DMS79 treated with DMSO at 0.1 percent for 48 hours (cell line): Measurements from ENCODE around the gene DNAH1.

Experiments used
- DNase-seq: peaks from one replicate; lab custom pipeline; 2025; lab: John Stamatoyannopoulos, UW

DNAH1 gene

DNA sequence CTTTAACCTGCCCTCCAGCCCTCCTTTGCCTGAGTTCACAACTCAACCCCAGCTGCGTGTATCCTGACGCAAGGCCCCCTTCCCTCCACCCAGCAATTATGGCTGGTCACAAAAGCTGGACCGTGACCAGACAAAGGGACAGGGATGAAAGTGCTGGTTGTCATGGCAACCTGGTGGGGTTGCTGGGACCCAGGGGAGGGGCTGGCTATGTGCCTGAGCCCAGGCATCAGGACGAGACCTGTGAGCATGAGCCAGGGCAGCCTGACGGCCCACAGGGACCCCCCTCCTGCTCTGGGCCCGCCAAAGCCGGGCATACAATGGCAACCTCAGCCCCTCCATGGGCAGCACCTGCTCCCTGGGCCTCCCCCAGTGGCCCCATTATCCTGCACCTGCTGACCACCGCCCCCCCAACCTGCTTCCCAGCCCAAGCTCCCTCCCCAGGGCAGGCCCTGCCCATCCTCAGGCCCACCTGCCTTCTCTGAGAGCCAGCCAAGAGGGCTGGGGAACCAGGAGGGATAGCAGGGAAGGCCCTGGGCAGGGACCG, 4.5 kb upstream of the DNAH1 start:
- DNase-seq, result no peak

DNA sequence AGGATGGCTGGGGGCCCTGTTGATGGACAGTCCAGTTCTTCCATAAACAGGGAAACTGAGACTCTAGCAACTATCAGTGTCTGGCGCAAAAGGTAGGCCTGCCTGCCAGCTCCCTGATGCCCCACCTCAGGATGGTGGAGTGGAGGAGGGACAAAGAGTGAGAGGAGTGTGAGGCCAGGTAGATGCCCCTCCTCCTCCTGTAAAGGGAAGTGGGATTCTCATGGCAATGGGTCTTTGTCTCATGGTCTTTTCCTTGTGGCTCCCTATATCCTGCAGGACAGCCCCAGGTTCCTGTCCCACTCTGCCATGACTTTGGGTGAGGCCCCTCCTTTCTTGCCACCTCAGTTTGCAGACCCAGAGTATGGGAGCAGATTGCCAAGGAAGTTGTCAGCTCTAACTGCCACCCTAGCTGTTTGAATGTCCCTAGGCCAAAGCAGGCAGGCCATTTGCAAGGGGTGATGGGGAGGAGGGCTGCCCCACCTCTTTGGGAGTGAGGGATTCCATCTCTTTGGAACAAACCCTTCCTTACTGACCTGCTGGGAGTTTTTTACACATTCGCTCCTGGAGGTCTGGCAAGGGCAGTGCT, 2.8 kb upstream of the DNAH1 start:
- no peak for DNase-seq

- DNase-seq, result no peak
These were observed 2.3 kb upstream of the DNAH1 start for GRCh38 chr3:52313774-52314188.

- no peak for DNase-seq
These were observed 1.6 kb upstream of the DNAH1 start for GRCh38 chr3:52314489-52314888.

DNA sequence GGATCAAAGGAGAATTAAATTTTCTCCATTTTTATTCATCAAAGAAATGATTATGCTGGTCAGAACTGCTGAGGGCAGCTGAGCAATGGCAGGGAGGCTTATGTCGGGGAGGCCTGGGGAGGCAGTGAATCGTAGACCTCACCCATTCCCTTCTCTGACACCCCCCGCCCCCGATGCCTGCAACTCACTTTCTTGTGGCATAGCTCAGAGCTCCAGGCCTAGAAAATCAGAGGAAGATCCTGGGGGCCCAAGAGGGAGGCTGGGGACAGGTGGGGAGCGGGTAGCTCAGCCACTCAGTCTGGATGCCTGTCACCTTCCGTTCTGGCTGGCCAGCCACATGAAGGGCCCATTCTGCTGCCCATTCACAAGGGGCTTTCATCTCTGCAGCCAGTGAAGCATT, 1.1 kb upstream of the DNAH1 start:
- no peak for DNase-seq

DNA sequence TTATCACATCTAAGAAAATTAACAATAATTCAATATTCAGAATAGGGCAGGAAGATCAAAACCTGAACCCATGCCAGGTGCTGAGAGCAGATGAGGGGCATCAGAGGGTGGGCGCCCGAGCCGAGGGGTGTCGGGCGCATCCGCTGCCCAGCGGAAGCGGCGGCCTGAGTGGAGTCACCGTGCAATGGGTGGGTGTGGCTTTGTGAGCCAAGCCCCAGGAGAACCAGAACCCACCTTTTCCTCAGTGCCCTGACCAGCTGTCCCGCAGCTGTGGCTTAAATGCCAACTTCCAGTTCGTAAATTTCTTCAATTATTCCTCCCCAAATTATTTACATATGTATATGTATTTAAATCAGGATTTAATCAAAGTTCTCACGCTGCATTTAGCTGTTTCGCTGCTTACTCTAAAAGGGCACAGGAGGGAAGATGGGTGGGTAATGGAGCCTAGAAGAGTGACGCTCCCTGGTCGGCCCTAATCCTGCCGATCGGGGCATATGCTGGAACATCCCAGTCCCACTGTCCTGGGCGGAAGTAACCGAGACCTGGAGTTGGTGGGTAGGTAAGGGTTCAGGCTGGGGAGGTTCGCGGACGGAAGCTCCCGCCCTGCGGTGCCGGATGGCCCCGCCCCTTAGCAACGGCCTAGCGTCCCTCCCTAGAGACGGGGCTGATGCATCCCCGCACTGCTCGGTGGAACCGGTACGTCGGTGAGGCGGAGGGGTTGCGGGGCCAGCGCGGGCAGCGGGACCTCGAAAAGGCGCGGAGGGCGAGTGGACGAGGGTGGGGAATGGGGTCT, 1.3 kb downstream of the DNAH1 start:
- DNase-seq, result peak; percentile 17

- no peak for DNase-seq
These were observed 2.2 kb downstream of the DNAH1 start for GRCh38 chr3:52318186-52318816.

GRCh38 chr3:52319921-52320595, 3.9 kb downstream of the DNAH1 start:
- DNase-seq, result no peak

GRCh38 chr3:52321481-52321880, 5.4 kb downstream of the DNAH1 start:
- DNase-seq, result no peak

- DNase-seq, result no peak
These were observed 6.3 kb downstream of the DNAH1 start for GRCh38 chr3:52322466-52322865.

- DNase-seq, result no peak
These were observed 7.6 kb downstream of the DNAH1 start for GRCh38 chr3:52323526-52324295.

GRCh38 chr3:52324676-52325075, 8.6 kb downstream of the DNAH1 start:
- DNase-seq, result no peak

- no peak for DNase-seq
These were observed 9.6 kb downstream of the DNAH1 start for GRCh38 chr3:52325686-52326085.

DNA sequence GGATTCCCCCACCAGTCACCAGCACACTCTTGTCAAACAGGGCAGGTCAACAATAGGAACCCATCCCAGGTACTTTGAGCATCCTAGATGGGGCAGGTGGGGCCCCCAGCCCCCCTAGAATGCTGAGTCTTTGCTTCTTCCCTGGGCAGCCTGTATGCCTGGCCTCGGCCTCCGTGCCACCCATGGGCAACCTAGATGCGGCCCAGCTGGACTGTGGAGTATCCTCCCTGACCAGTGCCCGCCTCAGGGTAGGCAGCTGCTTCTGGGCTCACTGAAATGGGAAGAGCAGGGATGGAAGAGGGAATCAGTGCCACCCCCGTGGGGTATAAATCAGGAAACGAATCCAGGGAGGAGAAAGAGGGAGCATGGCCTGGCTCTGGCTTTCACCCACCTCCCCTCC, 10.9 kb downstream of the DNAH1 start:
- DNase-seq, result no peak

GRCh38 chr3:52327486-52328290, 11.6 kb downstream of the DNAH1 start:
- DNase-seq, result no peak

DNA sequence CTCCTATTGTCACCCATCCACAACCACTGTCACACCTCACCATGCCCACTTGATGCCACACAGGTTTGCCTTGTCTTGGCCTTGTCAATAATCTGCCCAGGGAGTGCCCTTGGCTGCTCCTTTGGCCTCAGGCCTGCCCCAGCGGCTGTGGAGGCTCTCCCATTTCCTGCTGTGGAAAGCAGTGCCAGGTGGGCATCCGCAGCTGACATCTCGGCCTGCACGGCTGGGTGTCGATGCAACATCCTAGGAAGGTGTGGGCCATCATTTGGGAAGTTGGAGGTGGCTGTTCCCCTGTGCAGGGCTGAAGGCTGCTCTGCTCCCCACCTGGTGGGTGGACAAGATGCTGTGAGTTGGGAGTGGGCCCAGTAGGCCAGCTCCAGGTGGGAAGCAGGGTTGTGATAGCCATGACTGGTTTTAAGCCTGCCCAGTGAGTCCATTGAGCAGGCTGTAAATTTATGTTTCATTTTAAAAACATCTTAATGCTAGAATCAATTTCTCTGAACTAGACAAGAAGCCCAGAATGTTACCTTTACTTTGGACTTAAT, 12.5 kb downstream of the DNAH1 start:
- no peak for DNase-seq

GRCh38 chr3:52330194-52330805, 14.2 kb downstream of the DNAH1 start:
- DNase-seq, result no peak

DNA sequence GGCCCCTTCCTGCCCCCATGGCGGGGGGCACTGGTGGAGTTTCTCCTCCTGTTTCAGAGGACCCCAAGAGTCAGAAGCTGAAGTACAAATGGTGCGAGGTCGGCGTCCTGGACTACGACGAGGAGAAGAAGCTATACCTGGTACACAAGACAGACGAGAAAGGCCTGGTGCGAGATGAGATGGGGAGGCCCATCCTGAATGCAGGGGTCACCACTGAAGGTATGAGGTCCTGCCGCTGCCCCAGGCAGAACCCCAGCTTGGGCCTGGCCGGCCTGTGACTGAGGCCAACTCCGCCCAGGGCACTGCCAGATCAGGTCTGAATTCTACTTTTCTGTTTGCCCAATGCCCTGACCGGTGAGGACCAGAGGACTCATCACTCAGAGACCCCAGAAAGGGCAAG, 15.0 kb downstream of the DNAH1 start:
- no peak for DNase-seq

DNA sequence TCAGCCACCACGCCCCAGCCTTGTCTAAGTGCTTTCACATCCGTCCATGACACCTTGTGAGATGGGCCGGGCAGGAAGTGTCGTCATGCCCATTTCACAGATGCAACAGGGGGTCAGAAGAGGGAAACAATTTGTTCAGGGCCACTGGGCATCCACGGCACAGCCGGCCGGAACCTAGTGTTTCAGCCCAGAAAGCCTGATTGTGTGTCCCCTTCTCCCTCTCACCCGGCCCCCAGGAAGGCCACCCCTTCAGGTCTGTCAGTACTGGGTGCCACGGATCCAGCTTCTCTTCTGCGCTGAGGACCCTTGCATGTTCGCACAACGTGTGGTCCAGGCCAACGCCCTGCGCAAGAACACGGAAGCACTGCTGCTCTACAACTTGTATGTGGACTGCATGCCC, 15.8 kb downstream of the DNAH1 start:
- no peak for DNase-seq

DNA sequence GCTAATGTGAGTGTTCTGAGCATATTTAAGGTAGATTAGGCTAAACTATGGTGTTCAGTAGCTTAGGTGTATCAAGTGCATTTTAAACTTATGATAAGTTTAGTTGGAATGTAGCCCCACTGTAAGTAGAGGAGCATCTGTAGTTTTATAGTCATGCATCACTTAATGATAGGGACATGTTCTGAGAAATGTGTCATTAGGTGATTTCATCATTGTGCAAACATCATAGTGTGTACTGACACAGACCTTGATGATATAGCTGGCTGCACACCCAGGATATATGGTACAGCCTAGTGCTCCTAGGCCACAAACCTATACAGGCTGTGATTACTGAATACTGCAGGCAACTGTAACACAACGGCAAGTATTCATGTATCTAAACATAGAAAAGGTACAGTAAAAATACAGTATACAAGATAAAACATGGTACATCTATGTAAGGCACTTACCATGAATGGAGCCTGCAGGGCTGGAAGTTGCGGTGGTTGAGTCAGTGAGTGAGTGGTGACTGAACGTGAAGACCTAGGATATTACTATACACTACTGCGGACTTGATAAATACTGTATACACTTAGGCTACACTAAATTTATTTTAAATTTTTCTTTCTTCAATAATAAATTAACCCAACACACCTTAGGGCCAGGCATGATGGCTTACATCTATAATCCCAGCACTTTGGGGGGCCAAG, 17.9 kb downstream of the DNAH1 start:
- no peak for DNase-seq
